CD4-positive, alpha-beta T cell (primary cell): ENCODE measurements around the gene GRIN2A. TPM values are rescaled to one million over a fixed set of nuclear protein-coding genes. Genes with fewer than 3 reads are reported as not detected.

Source experiments
- ATAC-seq: fragments of 200-7000 bp; cut with Tn5 transposase; one replicate; pipeline ENCODE4 v1.10.0; 2022; ENCODE audit warnings: mild to moderate bottlenecking; ENCODE audit not compliant: poor library complexity
- CTCF ChIA-PET: fragments of 350-600 bp; sonication (Branson Sonifier 250); formaldehyde crosslinking; loops from one replicate; lab custom pipeline; 2021; ENCODE audit warnings: antibody characterized with exemption, inconsistent platforms; lab: Charles Lee
- POLR2A ChIA-PET: fragments of 350-600 bp; sonication (Branson Sonifier 250); formaldehyde crosslinking; loops from one replicate; lab custom pipeline; 2021; ENCODE audit warnings: antibody characterized with exemption, inconsistent platforms; lab: Charles Lee
- DNase-seq, 14 experiments: peaks; one replicate each; pipeline ENCODE4 v3.0.0-alpha.2; 2013 to 2020; ENCODE audit warnings: mixed read lengths in 2 of 14
- H3K27ac ChIP-seq, 2 donors: one replicate each; pipeline versions ENCODE4 v1.5.1 to v1.7.0; 2013; ENCODE audit warnings: low read length in 2 of 2, low read depth in 1 of 2, mild to moderate bottlenecking in 1 of 2
- H3K27me3 ChIP-seq, 2 experiments: 1 replicate in 1 of 2; 2 replicates in 1 of 2; pipeline versions ENCODE4 v1.6.1 to v1.7.0; 2013; ENCODE audit warnings: low read length in 2 of 2, control low read depth in 1 of 2, mild to moderate bottlenecking in 1 of 2, moderate library complexity in 1 of 2; ENCODE audit not compliant: insufficient read depth in 2 of 2, control insufficient read depth in 1 of 2
- H3K36me3 ChIP-seq: one replicate; pipeline ENCODE4 v1.6.1; 2013; ENCODE audit warnings: low read length, control low read depth; ENCODE audit not compliant: insufficient read depth
- H3K4me1 ChIP-seq: one replicate; pipeline ENCODE4 v1.6.1; 2013; ENCODE audit warnings: low read length, control low read depth; ENCODE audit not compliant: insufficient read depth
- H3K4me3 ChIP-seq: one replicate; pipeline ENCODE4 v1.5.1; 2013; ENCODE audit warnings: mild to moderate bottlenecking, low read length, moderate library complexity
- H3K9me3 ChIP-seq, 2 experiments: 1 replicate in 1 of 2; 2 replicates in 1 of 2; pipeline versions ENCODE4 v1.6.1 to v1.7.0; 2013; ENCODE audit warnings: low read length in 2 of 2, mild to moderate bottlenecking in 2 of 2, control low read depth in 1 of 2, moderate library complexity in 1 of 2; ENCODE audit not compliant: control insufficient read depth in 1 of 2, insufficient read depth in 1 of 2
- H3K27ac Mint-ChIP-seq: one replicate; pipeline ENCODE4 v1.8.0; 2020; ENCODE audit warnings: mixed read lengths
- H3K27me3 Mint-ChIP-seq: one replicate; pipeline ENCODE4 v1.8.0; 2021; ENCODE audit warnings: mixed read lengths
- H3K36me3 Mint-ChIP-seq: one replicate; pipeline ENCODE4 v1.8.0; 2021; ENCODE audit warnings: low read depth, mixed read lengths
- H3K4me1 Mint-ChIP-seq: one replicate; pipeline ENCODE4 v1.8.0; 2021; ENCODE audit warnings: low read depth, mixed read lengths
- H3K4me3 Mint-ChIP-seq: one replicate; pipeline ENCODE4 v1.8.0; 2020; ENCODE audit warnings: mild to moderate bottlenecking, mixed read lengths
- H3K9me3 Mint-ChIP-seq: one replicate; pipeline ENCODE4 v1.8.0; 2020; ENCODE audit warnings: mixed read lengths
- intact Hi-C, 2 experiments: fragments of 100-400 bp; cut with DNase I in 1 of 2; cut with micrococcal nuclease in 1 of 2; formaldehyde crosslinking; loops; one replicate each; pipeline versions ENCODE4 v1.15.1 to v1.9.0; 2023 to 2025; cut with DNase I, micrococcal nuclease
- total RNA-seq, 174 experiments: library from RNA in 2 of 174; stranded (reverse) in 2 of 174; gene quantifications; one replicate each; pipeline ENCODE4 v1.2.3 and lab custom pipeline; 2021 to 2026
- TF ChIP-seq, protein P1 (sequence below): fragments of 200-600 bp; IDR thresholded peaks from one replicate; pipeline ENCODE4 v1.8.0; 2022; ENCODE audit warnings: antibody characterized with exemption, mild to moderate bottlenecking

GRIN2A gene
- total RNA-seq, 2 experiments from 2014 or later, result not detected

GRCh38 chr16:9723136-9723535 lies 459.1 kb downstream of the GRIN2A start:
- peaks cover 6% of the 10 kb centered on the region for H3K9me3 Mint-ChIP-seq
- H3K4me3 Mint-ChIP-seq, result no peak overlapping the region
- TF ChIP-seq, protein P1, sequence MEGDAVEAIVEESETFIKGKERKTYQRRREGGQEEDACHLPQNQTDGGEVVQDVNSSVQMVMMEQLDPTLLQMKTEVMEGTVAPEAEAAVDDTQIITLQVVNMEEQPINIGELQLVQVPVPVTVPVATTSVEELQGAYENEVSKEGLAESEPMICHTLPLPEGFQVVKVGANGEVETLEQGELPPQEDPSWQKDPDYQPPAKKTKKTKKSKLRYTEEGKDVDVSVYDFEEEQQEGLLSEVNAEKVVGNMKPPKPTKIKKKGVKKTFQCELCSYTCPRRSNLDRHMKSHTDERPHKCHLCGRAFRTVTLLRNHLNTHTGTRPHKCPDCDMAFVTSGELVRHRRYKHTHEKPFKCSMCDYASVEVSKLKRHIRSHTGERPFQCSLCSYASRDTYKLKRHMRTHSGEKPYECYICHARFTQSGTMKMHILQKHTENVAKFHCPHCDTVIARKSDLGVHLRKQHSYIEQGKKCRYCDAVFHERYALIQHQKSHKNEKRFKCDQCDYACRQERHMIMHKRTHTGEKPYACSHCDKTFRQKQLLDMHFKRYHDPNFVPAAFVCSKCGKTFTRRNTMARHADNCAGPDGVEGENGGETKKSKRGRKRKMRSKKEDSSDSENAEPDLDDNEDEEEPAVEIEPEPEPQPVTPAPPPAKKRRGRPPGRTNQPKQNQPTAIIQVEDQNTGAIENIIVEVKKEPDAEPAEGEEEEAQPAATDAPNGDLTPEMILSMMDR, result no peak
- intact Hi-C loops, result no loop called here
- ChIA-PET CTCF (no interaction called here), POLR2A (no interaction called here)
- no peaks in the 10 kb centered on the region for H3K27me3 Mint-ChIP-seq
- no peaks in the 10 kb centered on the region for H3K36me3 ChIP-seq
- H3K4me1 Mint-ChIP-seq, result no peaks in the 10 kb centered on the region
- H3K4me3 ChIP-seq, result no peak overlapping the region
- H3K27ac ChIP-seq, result no peak overlapping the region
- peaks cover 0 to 5% of the 10 kb centered on the region in 2 experiments for H3K9me3 ChIP-seq
- ATAC-seq, result no peak
- H3K27ac Mint-ChIP-seq, result no peak overlapping the region
- H3K36me3 Mint-ChIP-seq, result no peaks in the 10 kb centered on the region
- no peaks in the 10 kb centered on the region for H3K4me1 ChIP-seq
- no peaks in the 10 kb centered on the region for H3K27me3 ChIP-seq
- DNase-seq, result no peak

DNA sequence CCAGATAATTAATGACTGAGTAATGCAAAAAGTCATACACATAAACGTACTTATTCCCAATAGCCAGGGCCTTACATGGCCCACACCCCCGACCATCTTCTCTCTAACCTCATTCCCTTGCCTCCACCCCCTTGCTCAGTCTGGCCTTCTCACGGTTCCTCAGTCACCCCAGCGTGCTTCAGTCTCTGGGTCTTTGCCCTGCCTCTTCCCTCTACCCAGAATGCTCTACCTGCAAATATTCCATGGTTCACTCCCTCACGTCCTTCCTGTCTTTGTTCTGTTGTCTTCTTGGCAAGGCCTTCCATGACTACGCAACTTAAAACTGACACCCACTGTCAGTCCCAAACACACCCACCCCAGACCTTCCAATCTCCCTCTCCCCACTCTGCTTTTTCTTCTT lies 468.3 kb downstream of the GRIN2A start:
- H3K27me3 Mint-ChIP-seq, result no peaks in the 10 kb centered on the region
- Histone ChIP-seq H3K4me3 (no peak overlapping the region), H3K27me3 (no peaks in the 10 kb centered on the region), H3K4me1 (no peaks in the 10 kb centered on the region), H3K27ac (no peak overlapping the region), H3K9me3 (peaks cover 0 to 2% of the 10 kb centered on the region in 2 experiments), H3K36me3 (no peaks in the 10 kb centered on the region)
- H3K27ac Mint-ChIP-seq, result no peak overlapping the region
- ATAC-seq (no peak), DNase-seq (no peak)
- H3K4me3 Mint-ChIP-seq, result no peak overlapping the region
- peaks cover 16% of the 10 kb centered on the region for H3K9me3 Mint-ChIP-seq
- POLR2A ChIA-PET, result no interaction called here
- no peaks in the 10 kb centered on the region for H3K36me3 Mint-ChIP-seq
- no peaks in the 10 kb centered on the region for H3K4me1 Mint-ChIP-seq
- TF ChIP-seq, protein P1, result no peak
- intact Hi-C loops, result no loop called here
- CTCF ChIA-PET, result no interaction called here

- CTCF ChIA-PET, result no interaction called here
Measured at GRCh38 chr16:9713156-9713555, 469.1 kb downstream of the GRIN2A start.

More at GRCh38 chr16:9713156-9713555, 469.1 kb downstream of the GRIN2A start:
- Histone ChIP-seq H3K27ac (no peak overlapping the region), H3K36me3 (no peaks in the 10 kb centered on the region), H3K27me3 (peaks cover 0 to 2% of the 10 kb centered on the region in 2 experiments), H3K9me3 (no peaks in the 10 kb centered on the region), H3K4me3 (no peak overlapping the region), H3K4me1 (no peaks in the 10 kb centered on the region)
- TF ChIP-seq, protein P1, result no peak
- POLR2A ChIA-PET, result no interaction called here
- Mint-ChIP-seq H3K4me1 (no peaks in the 10 kb centered on the region), H3K27me3 (no peaks in the 10 kb centered on the region), H3K27ac (no peak overlapping the region), H3K36me3 (no peaks in the 10 kb centered on the region), H3K9me3 (peaks cover 16% of the 10 kb centered on the region), H3K4me3 (no peak overlapping the region)
- ATAC-seq, result no peak
- intact Hi-C loops, result no loop called here
- DNase-seq, result no peak
